OCI-M2 (cell line): ENCODE measurements around the gene ARHGAP29.

Experiments
- DNase-seq: peaks from one replicate; lab custom pipeline; 2025; ENCODE audit not compliant: unreplicated experiment; lab: John Stamatoyannopoulos, UW

ARHGAP29 gene

GRCh38 chr1:94237291-94238226, at the start of gene ARHGAP29:
Gene ARHGAP29 (minus strand): TSS chr1:94237584. CDS start chr1:94231611, 5,973 bp downstream.
- DNase-seq = no peak

GRCh38 chr1:94286864-94287437, 49.6 kb upstream of the ARHGAP29 start:
- no peak for DNase-seq

- DNase-seq = no peak
Measured at GRCh38 chr1:94285031-94285654, 47.8 kb upstream of the ARHGAP29 start.

GRCh38 chr1:94284476-94284875, 47.1 kb upstream of the ARHGAP29 start:
- no peak for DNase-seq

- DNase-seq = no peak
Measured at GRCh38 chr1:94283462-94283861, 46.1 kb upstream of the ARHGAP29 start.

- no peak for DNase-seq
Measured at GRCh38 chr1:94282143-94282711, 44.8 kb upstream of the ARHGAP29 start.

- DNase-seq = no peak
Measured at GRCh38 chr1:94281361-94282142, 44.2 kb upstream of the ARHGAP29 start.

- DNase-seq = no peak
Measured at GRCh38 chr1:94280541-94280940, 43.2 kb upstream of the ARHGAP29 start.

GRCh38 chr1:94279462-94279861, 42.1 kb upstream of the ARHGAP29 start:
- no peak for DNase-seq

GRCh38 chr1:94279038-94279437, 41.7 kb upstream of the ARHGAP29 start:
- DNase-seq = no peak

GRCh38 chr1:94276988-94277434, 39.6 kb upstream of the ARHGAP29 start:
- no peak for DNase-seq

GRCh38 chr1:94275083-94275482, 37.7 kb upstream of the ARHGAP29 start:
- DNase-seq = no peak

- no peak for DNase-seq
Measured at GRCh38 chr1:94274561-94274960, 37.2 kb upstream of the ARHGAP29 start.

- no peak for DNase-seq
Measured at GRCh38 chr1:94273111-94273510, 35.7 kb upstream of the ARHGAP29 start.

- no peak for DNase-seq
Measured at GRCh38 chr1:94272388-94272787, 35.0 kb upstream of the ARHGAP29 start.

GRCh38 chr1:94271373-94271772, 34.0 kb upstream of the ARHGAP29 start:
- no peak for DNase-seq

GRCh38 chr1:94270801-94271203, 33.4 kb upstream of the ARHGAP29 start:
- no peak for DNase-seq

- DNase-seq = no peak
Measured at GRCh38 chr1:94269921-94270320, 32.5 kb upstream of the ARHGAP29 start.

- no peak for DNase-seq
Measured at GRCh38 chr1:94265906-94266305, 28.5 kb upstream of the ARHGAP29 start.

- no peak for DNase-seq
Measured at GRCh38 chr1:94265011-94265422, 27.6 kb upstream of the ARHGAP29 start.
